Suppressor macrophage (primary cell): ENCODE results near the gene PTPRJ.

Source experiments
- DNase-seq, 4 experiments: peaks; one replicate each; pipeline ENCODE4 v3.0.0-alpha.2; 2020 to 2022

Gene PTPRJ

GRCh38 chr11:47997063-47998053, 17.0 kb downstream of the PTPRJ start:
- DNase-seq: no peak

GRCh38 chr11:47998345-47998732, 18.0 kb downstream of the PTPRJ start:
- no peak for DNase-seq

GRCh38 chr11:47998733-47999359, 18.5 kb downstream of the PTPRJ start:
- no peak for DNase-seq

- DNase-seq: no peak
Measured at GRCh38 chr11:48000432-48000831, 20.1 kb downstream of the PTPRJ start.

GRCh38 chr11:48001438-48002021, 21.2 kb downstream of the PTPRJ start:
- DNase-seq: peak in 2 of 4 experiments; percentile 33 to 62

- no peak for DNase-seq
Measured at GRCh38 chr11:48002561-48002960, 22.2 kb downstream of the PTPRJ start.

GRCh38 chr11:48003926-48004325, 23.6 kb downstream of the PTPRJ start:
- DNase-seq: no peak

- DNase-seq: no peak
Measured at GRCh38 chr11:48004456-48004855, 24.1 kb downstream of the PTPRJ start.

GRCh38 chr11:48005136-48005535, 24.8 kb downstream of the PTPRJ start:
- peak; percentile 43 to 72 (median 58) for DNase-seq

- DNase-seq: peak in 1 of 4 experiments; percentile 40
Measured at GRCh38 chr11:48005831-48006270, 25.5 kb downstream of the PTPRJ start.

GRCh38 chr11:48006301-48006992, 26.1 kb downstream of the PTPRJ start:
- DNase-seq: no peak

- DNase-seq: peak; percentile 91 to 98 (median 93)
Measured at GRCh38 chr11:48007677-48008076, 27.3 kb downstream of the PTPRJ start.

- peak; percentile 83 to 96 (median 88) for DNase-seq
Measured at GRCh38 chr11:48008951-48009270, 28.6 kb downstream of the PTPRJ start.

- no peak for DNase-seq
Measured at GRCh38 chr11:48011102-48011797, 30.9 kb downstream of the PTPRJ start.

GRCh38 chr11:48011798-48012391, 31.5 kb downstream of the PTPRJ start:
- DNase-seq: no peak

GRCh38 chr11:48013269-48013901, 33.0 kb downstream of the PTPRJ start:
- DNase-seq: peak; percentile 47 to 74 (median 63)

- DNase-seq: peak in 3 of 4 experiments; percentile 47 to 57 (median 52)
Measured at GRCh38 chr11:48014917-48015316, 34.6 kb downstream of the PTPRJ start.

GRCh38 chr11:48017105-48017830, 36.9 kb downstream of the PTPRJ start:
- DNase-seq: no peak

GRCh38 chr11:48017831-48018527, 37.6 kb downstream of the PTPRJ start:
- DNase-seq: peak in 1 of 4 experiments; percentile 41
